ENCODE results near the gene KCNMA1.

GRCh38 chr10:77458986-77459590, 178.5 kb downstream of the KCNMA1 start:
- no peak for TF ChIP-seq ZBTB11 (CRISPR knock-in tag; IDR thresholded peaks at IDR 0.05)
- TF ChIP-seq CTCF (IDR thresholded peaks at IDR 0.05 in 2 of 3, conservative IDR thresholded peaks at IDR 0.05 in 1 of 3; ENCODE audit: insufficient read depth in 2 of 3, low read depth in 1 of 3, low read length in 3 of 3): no peak
- TF ChIP-seq ZFP1 (CRISPR knock-in tag; IDR thresholded peaks at IDR 0.05): no peak
- TF ChIP-seq MAZ (CRISPR knock-in tag; conservative IDR thresholded peaks at IDR 0.05 in 1 of 2, IDR thresholded peaks at IDR 0.05 in 1 of 2): no peak
- no peak for TF ChIP-seq ZBTB9 (CRISPR knock-in tag; IDR thresholded peaks at IDR 0.05)
- no peak for TF ChIP-seq CBX3 (IDR thresholded peaks at IDR 0.05; ENCODE audit: borderline replicate concordance in 1 of 2, low read length in 2 of 2)
- no peak for TF ChIP-seq ZNF655 (CRISPR knock-in tag; IDR thresholded peaks at IDR 0.05)
- TF ChIP-seq HNRNPLL (IDR thresholded peaks at IDR 0.05; ENCODE audit: low read depth, low read length, poor library complexity, severe bottlenecking): no peak
- no peak for TF ChIP-seq DIDO1 (tag; IDR thresholded peaks at IDR 0.05; ENCODE audit: low read depth)
- no peak for TF ChIP-seq SREBF2 (CRISPR knock-in tag; IDR thresholded peaks at IDR 0.05)
- TF ChIP-seq GABPA (tag; conservative IDR thresholded peaks at IDR 0.05; ENCODE audit: low read depth): no peak
- TF ChIP-seq SIN3A (IDR thresholded peaks at IDR 0.05; ENCODE audit: borderline replicate concordance in 2 of 2, control insufficient read depth in 1 of 2, low read depth in 2 of 2, low read length in 2 of 2): no peak
- no peak for TF ChIP-seq RAD21 (CRISPR knock-in tag; conservative IDR thresholded peaks at IDR 0.05 in 1 of 2, IDR thresholded peaks at IDR 0.05 in 1 of 2)
- TF ChIP-seq HOXB6 (CRISPR knock-in tag; IDR thresholded peaks at IDR 0.05; ENCODE audit: borderline replicate concordance): no peak
